DOHH2 (cell line): ENCODE data around the gene LRRC23.
"Not testable (repeated sequence)": the region's sequence is repeated elsewhere in the genome, so short reads cannot be mapped to it uniquely, and the experiment has no call there.

Experiments used
- H3F3A ChIP-seq: fragments of 200-600 bp; sonication (generic), shearing (Covaris generic); 2 replicates; pipeline ENCODE4 v1.6.0; 2016; ENCODE audit warnings: antibody characterized with exemption, mild to moderate bottlenecking; ENCODE audit not compliant: control insufficient read depth, insufficient read depth
- H3K27ac ChIP-seq: fragments of 200-600 bp; sonication (generic); 2 replicates; pipeline ENCODE4 v1.5.1; 2014; ENCODE audit warnings: low read depth, mild to moderate bottlenecking, low read length, moderate library complexity
- H3K27me3 ChIP-seq: fragments of 200-600 bp; sonication (generic); 2 replicates; pipeline ENCODE4 v1.6.1; 2014; ENCODE audit warnings: mild to moderate bottlenecking, low read length, mixed read lengths; ENCODE audit not compliant: control insufficient read depth
- H3K36me3 ChIP-seq: fragments of 200-600 bp; sonication (generic); 2 replicates; pipeline ENCODE4 v1.6.1; 2014; ENCODE audit warnings: mild to moderate bottlenecking, low read length, moderate library complexity, mixed read lengths; ENCODE audit not compliant: control insufficient read depth
- H3K4me1 ChIP-seq: fragments of 200-600 bp; sonication (generic); 2 replicates; pipeline ENCODE4 v1.6.1; 2014; ENCODE audit warnings: mild to moderate bottlenecking, low read length, mixed read lengths; ENCODE audit not compliant: control insufficient read depth
- H3K4me2 ChIP-seq: fragments of 200-600 bp; sonication (generic); 2 replicates; pipeline ENCODE4 v1.6.0; 2014; ENCODE audit warnings: mild to moderate bottlenecking, low read length, moderate library complexity
- H3K4me3 ChIP-seq: fragments of 200-600 bp; sonication (generic); 2 replicates; pipeline ENCODE4 v1.5.1; 2014; ENCODE audit warnings: mild to moderate bottlenecking, low read length, mixed read lengths
- H3K79me2 ChIP-seq: fragments of 200-600 bp; sonication (generic); 2 replicates; pipeline ENCODE4 v1.6.1; 2014; ENCODE audit warnings: mild to moderate bottlenecking, low read length, mixed read lengths; ENCODE audit not compliant: control insufficient read depth
- H3K9me2 ChIP-seq: fragments of 200-600 bp; sonication (generic); replicated peaks from 2 replicates; pipeline ENCODE4 v1.6.1; 2014; ENCODE audit warnings: mild to moderate bottlenecking, low read length, mixed read lengths; ENCODE audit not compliant: control insufficient read depth
- H3K9me3 ChIP-seq: fragments of 200-600 bp; sonication (generic); 2 replicates; pipeline ENCODE4 v1.6.1; 2014; ENCODE audit warnings: antibody characterized with exemption, low read length, mixed read lengths; ENCODE audit not compliant: control insufficient read depth, insufficient read depth
- H4K20me1 ChIP-seq: fragments of 200-600 bp; sonication (generic); 2 replicates; pipeline ENCODE4 v1.6.0; 2014; ENCODE audit warnings: low read depth, mild to moderate bottlenecking, antibody characterized with exemption, low read length, moderate library complexity; ENCODE audit not compliant: control insufficient read depth, insufficient read depth
- EZH2phosphoT487 ChIP-seq: fragments of 200-600 bp; sonication (generic); IDR thresholded peaks from 2 replicates; pipeline ENCODE4 v1.6.1; 2017; ENCODE audit warnings: borderline replicate concordance, mild to moderate bottlenecking, antibody characterized with exemption, low read length, moderate library complexity, mixed read lengths
- TF ChIP-seq, protein P1 (sequence below): fragments of 200-600 bp; sonication (generic); IDR thresholded peaks from one replicate; pipeline ENCODE4 v1.5.1; 2014; ENCODE audit warnings: antibody characterized with exemption, mild to moderate bottlenecking, low read depth, low read length; ENCODE audit not compliant: poor library complexity, severe bottlenecking

Gene LRRC23

DNA sequence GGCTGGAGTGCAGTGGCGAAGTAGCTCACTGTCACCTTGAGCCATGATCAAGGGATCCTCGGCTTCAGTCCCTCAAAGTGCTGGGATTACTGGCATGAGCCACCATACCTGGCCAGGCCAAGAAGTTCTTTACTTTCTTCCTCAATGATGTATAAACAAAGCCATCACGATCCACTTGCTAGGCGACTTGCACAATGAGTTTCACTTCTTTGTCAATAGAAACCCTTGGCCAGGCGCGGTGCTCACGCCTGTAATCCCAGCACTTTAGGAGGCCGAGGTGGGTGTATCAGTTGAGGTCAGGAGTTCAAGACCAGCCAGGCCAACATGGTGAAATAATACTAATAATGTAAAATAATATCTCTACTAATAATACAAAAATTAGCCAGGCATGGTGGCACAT is 17.2 kb upstream of the LRRC23 start:
- Histone ChIP-seq H3K9me3 (no peaks in the 10 kb centered on the region), H3F3A (0 out of 2 replicates have a peak, but pooled peaks cover 2% of the 10 kb centered on the region), H4K20me1 (no peaks in the 10 kb centered on the region), H3K79me2 (no peaks in the 10 kb centered on the region), H3K27ac (no peak overlapping the region), H3K4me1 (peaks cover 17% of the 10 kb centered on the region), H3K4me2 (no peak overlapping the region), H3K9me2 (no peaks in the 10 kb centered on the region), H3K27me3 (no peaks in the 10 kb centered on the region), H3K36me3 (peaks cover 6% of the 10 kb centered on the region), H3K4me3 (no peak overlapping the region)
- TF ChIP-seq, protein P1, sequence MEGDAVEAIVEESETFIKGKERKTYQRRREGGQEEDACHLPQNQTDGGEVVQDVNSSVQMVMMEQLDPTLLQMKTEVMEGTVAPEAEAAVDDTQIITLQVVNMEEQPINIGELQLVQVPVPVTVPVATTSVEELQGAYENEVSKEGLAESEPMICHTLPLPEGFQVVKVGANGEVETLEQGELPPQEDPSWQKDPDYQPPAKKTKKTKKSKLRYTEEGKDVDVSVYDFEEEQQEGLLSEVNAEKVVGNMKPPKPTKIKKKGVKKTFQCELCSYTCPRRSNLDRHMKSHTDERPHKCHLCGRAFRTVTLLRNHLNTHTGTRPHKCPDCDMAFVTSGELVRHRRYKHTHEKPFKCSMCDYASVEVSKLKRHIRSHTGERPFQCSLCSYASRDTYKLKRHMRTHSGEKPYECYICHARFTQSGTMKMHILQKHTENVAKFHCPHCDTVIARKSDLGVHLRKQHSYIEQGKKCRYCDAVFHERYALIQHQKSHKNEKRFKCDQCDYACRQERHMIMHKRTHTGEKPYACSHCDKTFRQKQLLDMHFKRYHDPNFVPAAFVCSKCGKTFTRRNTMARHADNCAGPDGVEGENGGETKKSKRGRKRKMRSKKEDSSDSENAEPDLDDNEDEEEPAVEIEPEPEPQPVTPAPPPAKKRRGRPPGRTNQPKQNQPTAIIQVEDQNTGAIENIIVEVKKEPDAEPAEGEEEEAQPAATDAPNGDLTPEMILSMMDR, result no peak
- no peak for TF ChIP-seq EZH2phosphoT487

DNA sequence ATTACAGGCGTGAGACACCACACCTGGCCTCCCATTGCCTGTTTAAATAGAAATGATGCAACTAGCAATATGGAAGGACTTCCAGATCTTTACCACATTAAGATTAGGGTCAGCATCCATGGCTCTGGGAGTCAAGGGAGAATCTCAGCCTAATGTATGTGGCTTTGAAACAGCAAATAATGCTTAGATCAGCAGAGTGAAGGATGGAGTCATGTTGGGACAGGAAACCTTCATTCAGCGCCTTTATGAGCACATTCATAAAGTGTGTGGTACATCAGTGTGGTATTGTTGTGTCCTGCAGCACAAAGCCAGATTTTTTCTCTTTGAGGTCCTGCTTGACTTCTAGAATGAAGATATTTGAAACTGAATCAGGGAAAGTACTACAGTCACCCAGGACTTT is 16.3 kb upstream of the LRRC23 start:
- Histone ChIP-seq H3K36me3 (peaks cover 5% of the 10 kb centered on the region), H3K4me1 (peaks cover 17% of the 10 kb centered on the region), H3K27me3 (no peaks in the 10 kb centered on the region), H3F3A (0 out of 2 replicates have a peak, but pooled peaks cover 2% of the 10 kb centered on the region), H3K79me2 (no peaks in the 10 kb centered on the region), H3K4me2 (no peak overlapping the region), H3K9me2 (no peaks in the 10 kb centered on the region), H3K4me3 (no peak overlapping the region), H3K9me3 (no peaks in the 10 kb centered on the region), H4K20me1 (no peaks in the 10 kb centered on the region), H3K27ac (no peak overlapping the region)
- TF ChIP-seq EZH2phosphoT487, result no peak
- TF ChIP-seq, protein P1, result no peak

DNA sequence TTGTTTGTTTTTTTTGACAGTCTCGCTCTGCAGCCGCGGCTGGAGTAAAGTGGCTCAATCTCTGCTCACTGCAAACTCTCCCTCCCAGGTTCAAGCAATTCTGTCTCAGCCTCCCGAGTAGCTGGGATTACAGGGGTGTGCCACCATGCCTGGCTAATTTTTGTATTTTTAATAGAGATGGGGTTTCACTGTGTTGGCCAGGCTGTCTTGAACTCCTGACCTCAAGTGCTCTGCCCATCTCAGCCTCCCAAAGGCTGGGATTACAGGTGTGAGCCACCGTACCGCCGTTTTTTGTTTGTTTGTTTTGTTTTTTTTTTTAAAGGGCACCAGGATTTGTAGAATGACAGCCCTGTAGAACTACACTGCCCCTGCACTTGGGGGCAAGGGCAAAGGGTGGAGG is 15.8 kb upstream of the LRRC23 start:
- H3K9me3 ChIP-seq, H3K9me2 ChIP-seq, H3K79me2 ChIP-seq, H3F3A ChIP-seq, H3K27me3 ChIP-seq, H3K4me2 ChIP-seq, H4K20me1 ChIP-seq, H3K27ac ChIP-seq, H3K36me3 ChIP-seq, H3K4me3 ChIP-seq: not testable (repeated sequence)
- peaks cover 17% of the 10 kb centered on the region for H3K4me1 ChIP-seq

DNA sequence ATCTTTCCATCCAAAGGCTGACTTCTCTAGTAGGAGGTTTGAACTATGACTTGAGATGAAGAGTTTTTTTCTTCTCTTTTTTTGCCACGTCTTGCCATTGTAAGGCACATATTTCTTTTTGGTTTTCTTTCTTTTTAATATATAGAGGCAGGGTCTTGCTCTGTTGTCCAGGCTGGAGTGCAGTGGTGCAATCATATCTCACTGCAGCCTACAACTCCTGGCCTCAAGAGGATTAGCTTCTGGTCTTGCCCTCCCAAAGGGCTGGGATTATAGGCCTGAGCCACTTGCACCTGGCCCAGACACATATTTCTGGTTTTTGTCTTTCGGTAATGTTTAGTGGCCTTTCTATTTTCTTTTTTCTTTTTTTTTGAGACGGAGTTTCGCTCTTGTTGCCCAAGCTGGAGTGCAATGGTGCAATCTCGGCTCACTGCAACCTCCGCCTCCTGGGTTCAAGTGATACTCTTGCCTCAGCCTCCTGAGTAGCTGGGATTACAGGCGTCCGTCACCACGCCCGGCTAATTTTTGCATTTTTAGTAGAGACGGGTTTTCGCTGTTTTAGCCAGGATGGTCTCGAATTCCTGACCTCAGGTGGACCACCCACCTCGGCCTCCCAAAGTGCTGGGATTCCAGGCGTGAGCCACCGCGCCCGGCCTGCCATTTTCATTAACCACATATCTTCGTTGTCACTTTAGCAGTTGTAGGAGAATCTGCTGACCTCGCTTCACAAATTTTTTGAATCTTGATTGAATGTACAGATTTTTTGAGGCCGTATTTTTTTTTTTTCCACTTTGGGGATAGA is 14.6 kb upstream of the LRRC23 start:
- peaks cover 17% of the 10 kb centered on the region for H3K4me1 ChIP-seq
- peak overlapping the region; percentile 94 for H3K4me2 ChIP-seq
- not testable (repeated sequence) for H4K20me1 ChIP-seq, H3K9me3 ChIP-seq, H3K9me2 ChIP-seq, H3K36me3 ChIP-seq, H3F3A ChIP-seq, H3K27me3 ChIP-seq, H3K79me2 ChIP-seq
- 0 out of 2 replicates have a peak overlapping the region, but pooled peaks have one; percentile 64 for H3K27ac ChIP-seq
- H3K4me3 ChIP-seq, result peak overlapping the region; percentile 79
